SK-N-SH treated with all-trans-retinoic acid at 6 μM for 48 hours (cell line): Measurements from ENCODE around the gene KLRC4.

Experiments
- ATAC-seq: fragments of 200-7000 bp; cut with Tn5 transposase; 3 replicates; pipeline ENCODE4 v1.9.1; 2020; ENCODE audit warnings: mild to moderate bottlenecking, moderate library complexity
- ARNTL ChIP-seq: fragments of 450-650 bp; formaldehyde crosslinking; IDR thresholded peaks from 2 replicates; pipeline ENCODE4 v1.5.0; 2020; ENCODE audit warnings: low read depth, mild to moderate bottlenecking, moderate library complexity, borderline replicate concordance
- BACH2 ChIP-seq: fragments of 250-450 bp; sonication (Bioruptor Pico); IDR thresholded peaks from 2 replicates; pipeline ENCODE4 v1.9.0; 2021; ENCODE audit warnings: mild to moderate bottlenecking, borderline replicate concordance
- CSDC2 ChIP-seq: fragments of 250-450 bp; sonication (Bioruptor Pico); IDR thresholded peaks from 2 replicates; pipeline ENCODE4 v1.5.0; 2020; ENCODE audit warnings: mild to moderate bottlenecking, moderate library complexity
- ESRRG ChIP-seq: fragments of 250-450 bp; sonication (Bioruptor Pico); IDR thresholded peaks from 2 replicates; pipeline ENCODE4 v1.6.1; 2021; ENCODE audit warnings: mild to moderate bottlenecking
- GLIS3 ChIP-seq: fragments of 250-450 bp; sonication (Bioruptor Pico); IDR thresholded peaks from 2 replicates; pipeline ENCODE4 v1.5.0; 2020; ENCODE audit warnings: mild to moderate bottlenecking, moderate library complexity
- ISL1 ChIP-seq: fragments of 250-450 bp; sonication (Bioruptor Pico); IDR thresholded peaks from 2 replicates; pipeline ENCODE4 v2.1.2; 2022; ENCODE audit warnings: mild to moderate bottlenecking, moderate library complexity
- OSR1 ChIP-seq: fragments of 250-450 bp; sonication (Bioruptor Pico); IDR thresholded peaks from 2 replicates; pipeline ENCODE4 v1.8.0; 2022; ENCODE audit warnings: moderate library complexity, mild to moderate bottlenecking, inconsistent platforms
- PPARA ChIP-seq: fragments of 250-450 bp; sonication (Bioruptor Pico); IDR thresholded peaks from 2 replicates; pipeline ENCODE4 v1.5.0; 2020; ENCODE audit warnings: mild to moderate bottlenecking, borderline replicate concordance
- SNAI2 ChIP-seq: fragments of 250-450 bp; sonication (Bioruptor Pico); IDR thresholded peaks from 2 replicates; pipeline ENCODE4 v1.5.0; 2020; ENCODE audit warnings: mild to moderate bottlenecking, moderate library complexity
- TCF4 ChIP-seq: fragments of 250-450 bp; sonication (Bioruptor Pico); IDR thresholded peaks from 2 replicates; pipeline ENCODE4 v1.8.0; 2021; ENCODE audit warnings: mild to moderate bottlenecking, moderate library complexity, borderline replicate concordance
- TOX ChIP-seq: fragments of 250-450 bp; sonication (Bioruptor Pico); IDR thresholded peaks from 2 replicates; pipeline ENCODE4 v1.8.0; 2021; ENCODE audit warnings: mild to moderate bottlenecking, moderate library complexity, borderline replicate concordance
- ZC3H10 ChIP-seq: fragments of 250-450 bp; sonication (Bioruptor Pico); IDR thresholded peaks from 2 replicates; pipeline ENCODE4 v1.5.1; 2021; ENCODE audit warnings: mild to moderate bottlenecking, moderate library complexity
- ZFP3 ChIP-seq: fragments of 250-450 bp; sonication (Bioruptor Pico); IDR thresholded peaks from 2 replicates; pipeline ENCODE4 v1.5.0; 2020; ENCODE audit warnings: mild to moderate bottlenecking, moderate library complexity
- ZFP30 ChIP-seq: fragments of 450-650 bp; formaldehyde crosslinking; IDR thresholded peaks from 2 replicates; pipeline ENCODE4 v1.5.0; 2022; ENCODE audit warnings: mild to moderate bottlenecking, moderate library complexity
- ZNF565 ChIP-seq: fragments of 450-650 bp; formaldehyde crosslinking; conservative IDR thresholded peaks from 2 replicates; pipeline ENCODE4 v1.5.0; 2020; ENCODE audit warnings: low read depth, mild to moderate bottlenecking, moderate library complexity
- ZNF70 ChIP-seq: fragments of 450-650 bp; formaldehyde crosslinking; IDR thresholded peaks from 2 replicates; pipeline ENCODE4 v1.5.0; 2020; ENCODE audit warnings: mild to moderate bottlenecking, moderate library complexity
- ZNF8 ChIP-seq: fragments of 450-650 bp; formaldehyde crosslinking; IDR thresholded peaks from 2 replicates; pipeline ENCODE4 v1.5.0; 2020; ENCODE audit warnings: mild to moderate bottlenecking, moderate library complexity
- TF ChIP-seq, protein P1 (sequence below): fragments of 250-450 bp; sonication (Bioruptor Pico); IDR thresholded peaks from 2 replicates; pipeline ENCODE4 v1.5.1; 2021; ENCODE audit warnings: mild to moderate bottlenecking, moderate library complexity
- TF ChIP-seq, protein P2 (sequence below): fragments of 250-450 bp; sonication (Bioruptor Pico); IDR thresholded peaks from 2 replicates; pipeline ENCODE4 v1.8.0; 2020; ENCODE audit warnings: mild to moderate bottlenecking, moderate library complexity, borderline replicate concordance
- TF ChIP-seq, protein P3 (sequence below): fragments of 250-450 bp; sonication (Bioruptor Pico); IDR thresholded peaks from 2 replicates; pipeline ENCODE4 v1.5.0; 2020; ENCODE audit warnings: mild to moderate bottlenecking, moderate library complexity

Gene KLRC4

DNA sequence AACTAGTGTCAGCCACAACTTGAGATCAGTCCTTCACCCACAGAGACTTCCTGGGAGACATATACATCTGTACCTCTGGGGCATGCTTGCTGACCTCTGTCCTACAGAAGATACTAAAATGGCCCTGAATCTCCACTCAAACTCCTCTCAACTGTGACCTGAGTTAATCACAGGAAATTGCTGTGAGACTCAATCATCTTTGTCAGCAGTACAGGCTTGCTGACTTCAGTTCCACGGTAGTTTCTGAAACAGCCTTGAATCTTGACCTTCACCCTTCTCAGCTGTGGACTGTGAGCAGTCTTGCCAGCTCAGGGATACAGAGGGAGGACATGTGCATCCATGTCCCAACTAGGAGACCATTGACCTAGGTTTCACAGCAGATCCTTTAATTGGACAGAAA lies 45.0 kb upstream of the KLRC4 start:
- TF ChIP-seq ESRRG (no peak), PPARA (no peak), ZNF565 (CRISPR knock-in tag) (no peak), BACH2 (no peak), TCF4 (CRISPR knock-in tag) (no peak), TOX (CRISPR knock-in tag) (no peak), ARNTL (CRISPR knock-in tag) (no peak), GLIS3 (CRISPR knock-in tag) (no peak), ZNF70 (CRISPR knock-in tag) (no peak), CSDC2 (CRISPR knock-in tag) (no peak), ISL1 (CRISPR knock-in tag) (no peak), ZFP3 (no peak), SNAI2 (CRISPR knock-in tag) (no peak), ZNF8 (CRISPR knock-in tag) (no peak), ZC3H10 (CRISPR knock-in tag) (no peak), OSR1 (CRISPR knock-in tag) (no peak), ZFP30 (CRISPR knock-in tag) (no peak)
- TF ChIP-seq, protein P1, sequence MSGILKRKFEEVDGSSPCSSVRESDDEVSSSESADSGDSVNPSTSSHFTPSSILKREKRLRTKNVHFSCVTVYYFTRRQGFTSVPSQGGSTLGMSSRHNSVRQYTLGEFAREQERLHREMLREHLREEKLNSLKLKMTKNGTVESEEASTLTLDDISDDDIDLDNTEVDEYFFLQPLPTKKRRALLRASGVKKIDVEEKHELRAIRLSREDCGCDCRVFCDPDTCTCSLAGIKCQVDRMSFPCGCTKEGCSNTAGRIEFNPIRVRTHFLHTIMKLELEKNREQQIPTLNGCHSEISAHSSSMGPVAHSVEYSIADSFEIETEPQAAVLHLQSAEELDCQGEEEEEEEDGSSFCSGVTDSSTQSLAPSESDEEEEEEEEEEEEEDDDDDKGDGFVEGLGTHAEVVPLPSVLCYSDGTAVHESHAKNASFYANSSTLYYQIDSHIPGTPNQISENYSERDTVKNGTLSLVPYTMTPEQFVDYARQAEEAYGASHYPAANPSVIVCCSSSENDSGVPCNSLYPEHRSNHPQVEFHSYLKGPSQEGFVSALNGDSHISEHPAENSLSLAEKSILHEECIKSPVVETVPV (CRISPR knock-in tag) = no peak
- TF ChIP-seq, protein P2, sequence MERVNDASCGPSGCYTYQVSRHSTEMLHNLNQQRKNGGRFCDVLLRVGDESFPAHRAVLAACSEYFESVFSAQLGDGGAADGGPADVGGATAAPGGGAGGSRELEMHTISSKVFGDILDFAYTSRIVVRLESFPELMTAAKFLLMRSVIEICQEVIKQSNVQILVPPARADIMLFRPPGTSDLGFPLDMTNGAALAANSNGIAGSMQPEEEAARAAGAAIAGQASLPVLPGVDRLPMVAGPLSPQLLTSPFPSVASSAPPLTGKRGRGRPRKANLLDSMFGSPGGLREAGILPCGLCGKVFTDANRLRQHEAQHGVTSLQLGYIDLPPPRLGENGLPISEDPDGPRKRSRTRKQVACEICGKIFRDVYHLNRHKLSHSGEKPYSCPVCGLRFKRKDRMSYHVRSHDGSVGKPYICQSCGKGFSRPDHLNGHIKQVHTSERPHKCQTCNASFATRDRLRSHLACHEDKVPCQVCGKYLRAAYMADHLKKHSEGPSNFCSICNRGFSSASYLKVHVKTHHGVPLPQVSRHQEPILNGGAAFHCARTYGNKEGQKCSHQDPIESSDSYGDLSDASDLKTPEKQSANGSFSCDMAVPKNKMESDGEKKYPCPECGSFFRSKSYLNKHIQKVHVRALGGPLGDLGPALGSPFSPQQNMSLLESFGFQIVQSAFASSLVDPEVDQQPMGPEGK (CRISPR knock-in tag) = no peak
- TF ChIP-seq, protein P3, sequence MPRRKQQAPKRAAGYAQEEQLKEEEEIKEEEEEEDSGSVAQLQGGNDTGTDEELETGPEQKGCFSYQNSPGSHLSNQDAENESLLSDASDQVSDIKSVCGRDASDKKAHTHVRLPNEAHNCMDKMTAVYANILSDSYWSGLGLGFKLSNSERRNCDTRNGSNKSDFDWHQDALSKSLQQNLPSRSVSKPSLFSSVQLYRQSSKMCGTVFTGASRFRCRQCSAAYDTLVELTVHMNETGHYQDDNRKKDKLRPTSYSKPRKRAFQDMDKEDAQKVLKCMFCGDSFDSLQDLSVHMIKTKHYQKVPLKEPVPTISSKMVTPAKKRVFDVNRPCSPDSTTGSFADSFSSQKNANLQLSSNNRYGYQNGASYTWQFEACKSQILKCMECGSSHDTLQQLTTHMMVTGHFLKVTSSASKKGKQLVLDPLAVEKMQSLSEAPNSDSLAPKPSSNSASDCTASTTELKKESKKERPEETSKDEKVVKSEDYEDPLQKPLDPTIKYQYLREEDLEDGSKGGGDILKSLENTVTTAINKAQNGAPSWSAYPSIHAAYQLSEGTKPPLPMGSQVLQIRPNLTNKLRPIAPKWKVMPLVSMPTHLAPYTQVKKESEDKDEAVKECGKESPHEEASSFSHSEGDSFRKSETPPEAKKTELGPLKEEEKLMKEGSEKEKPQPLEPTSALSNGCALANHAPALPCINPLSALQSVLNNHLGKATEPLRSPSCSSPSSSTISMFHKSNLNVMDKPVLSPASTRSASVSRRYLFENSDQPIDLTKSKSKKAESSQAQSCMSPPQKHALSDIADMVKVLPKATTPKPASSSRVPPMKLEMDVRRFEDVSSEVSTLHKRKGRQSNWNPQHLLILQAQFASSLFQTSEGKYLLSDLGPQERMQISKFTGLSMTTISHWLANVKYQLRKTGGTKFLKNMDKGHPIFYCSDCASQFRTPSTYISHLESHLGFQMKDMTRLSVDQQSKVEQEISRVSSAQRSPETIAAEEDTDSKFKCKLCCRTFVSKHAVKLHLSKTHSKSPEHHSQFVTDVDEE (CRISPR knock-in tag) = no peak
- no peak for ATAC-seq

DNA sequence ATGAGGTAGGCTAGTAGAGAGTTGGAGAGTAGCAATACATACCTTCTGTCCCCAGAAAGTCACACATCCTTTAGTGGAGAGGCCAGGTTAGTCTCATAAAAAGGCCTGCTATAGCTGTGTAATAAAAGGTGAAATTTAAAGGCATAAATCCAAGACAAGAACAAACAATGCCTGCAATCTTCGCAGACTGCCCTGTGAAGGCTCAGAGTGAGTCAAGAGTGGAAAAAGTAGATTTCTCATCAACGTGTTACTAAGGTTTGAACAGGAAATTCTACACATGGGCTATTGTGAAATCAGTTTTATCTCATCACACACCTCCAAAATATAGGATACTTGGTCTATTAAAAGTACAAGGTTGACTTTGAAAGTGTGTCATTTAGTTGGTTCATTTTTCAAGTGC lies 43.6 kb upstream of the KLRC4 start, which contains the start of gene KLRC1:
KLRC1 (minus strand) TSS at position 222 of the 400 bp plus-strand sequence. CDS start 2,221 bp downstream, outside the sequence.
- TF ChIP-seq CSDC2 (CRISPR knock-in tag) = no peak
- TF ChIP-seq, protein P3 (CRISPR knock-in tag) = no peak
- TF ChIP-seq ZFP30 (CRISPR knock-in tag) = no peak
- TF ChIP-seq ZNF70 (CRISPR knock-in tag) = no peak
- TF ChIP-seq ARNTL (CRISPR knock-in tag) = no peak
- TF ChIP-seq, protein P2 (CRISPR knock-in tag) = no peak
- no peak for TF ChIP-seq OSR1 (CRISPR knock-in tag)
- no peak for TF ChIP-seq TOX (CRISPR knock-in tag)
- no peak for TF ChIP-seq SNAI2 (CRISPR knock-in tag)
- TF ChIP-seq BACH2 = no peak
- ATAC-seq = no peak
